Trophoblast cell (in vitro differentiated cells and primary cell): ENCODE data around the gene CERS6.

Experiments used
- DNase-seq, 2 donors: peaks; one replicate each; pipeline ENCODE4 v3.0.0-alpha.2; 2016
- H2AFZ ChIP-seq: 2 replicates; pipeline ENCODE4 v1.6.1; 2013; ENCODE audit warnings: low read length, moderate library complexity, mild to moderate bottlenecking; ENCODE audit not compliant: insufficient read depth, poor library complexity
- H2AK5ac ChIP-seq: 2 replicates; pipeline ENCODE4 v1.6.1; 2013; ENCODE audit warnings: mild to moderate bottlenecking, low read length
- H2BK120ac ChIP-seq: 2 replicates; pipeline ENCODE4 v1.6.1; 2013; ENCODE audit warnings: low read length, mild to moderate bottlenecking, moderate library complexity; ENCODE audit not compliant: insufficient read depth, poor library complexity
- H2BK12ac ChIP-seq: 2 replicates; pipeline ENCODE4 v1.6.1; 2013; ENCODE audit warnings: mild to moderate bottlenecking, low read length, moderate library complexity
- H2BK5ac ChIP-seq: 2 replicates; pipeline ENCODE4 v1.6.1; 2013; ENCODE audit warnings: low read length, low read depth, moderate library complexity, mild to moderate bottlenecking; ENCODE audit not compliant: poor library complexity
- H3K14ac ChIP-seq: 2 replicates; pipeline ENCODE4 v1.6.1; 2013; ENCODE audit warnings: mild to moderate bottlenecking, low read length
- H3K18ac ChIP-seq: 2 replicates; pipeline ENCODE4 v1.6.1; 2013; ENCODE audit warnings: mild to moderate bottlenecking, low read length
- H3K23ac ChIP-seq: 2 replicates; pipeline ENCODE4 v1.6.1; 2013; ENCODE audit warnings: low read length
- H3K27ac ChIP-seq: 2 replicates; pipeline ENCODE4 v1.5.1; 2013; ENCODE audit warnings: low read depth, mild to moderate bottlenecking, inconsistent platforms, low read length, moderate library complexity
- H3K27me3 ChIP-seq: 2 replicates; pipeline ENCODE4 v1.6.1; 2013; ENCODE audit warnings: inconsistent platforms, mild to moderate bottlenecking, low read length, moderate library complexity; ENCODE audit not compliant: insufficient read depth
- H3K36me3 ChIP-seq, 2 experiments: 1 replicate in 1 of 2; 2 replicates in 1 of 2; pipeline ENCODE4 v1.6.1; 2013; ENCODE audit warnings: low read length in 2 of 2, mild to moderate bottlenecking in 2 of 2, moderate library complexity in 1 of 2; ENCODE audit not compliant: insufficient read depth in 2 of 2, control insufficient read depth in 1 of 2
- H3K4ac ChIP-seq: 2 replicates; pipeline ENCODE4 v1.6.1; 2013; ENCODE audit warnings: low read depth, mild to moderate bottlenecking, low read length, moderate library complexity
- H3K4me1 ChIP-seq, 2 experiments: 1 replicate in 1 of 2; 2 replicates in 1 of 2; pipeline ENCODE4 v1.6.1; 2013; ENCODE audit warnings: low read length in 2 of 2, mild to moderate bottlenecking in 2 of 2, moderate library complexity in 1 of 2; ENCODE audit not compliant: insufficient read depth in 2 of 2, control insufficient read depth in 1 of 2
- H3K4me2 ChIP-seq: 2 replicates; pipeline ENCODE4 v1.6.1; 2013; ENCODE audit warnings: inconsistent platforms, mild to moderate bottlenecking, low read length, moderate library complexity
- H3K4me3 ChIP-seq: 2 replicates; pipeline ENCODE4 v1.5.1; 2013; ENCODE audit warnings: mild to moderate bottlenecking, low read depth, low read length, inconsistent platforms
- H3K79me1 ChIP-seq: one replicate; pipeline ENCODE4 v1.6.1; 2013; ENCODE audit warnings: low read length
- H3K79me2 ChIP-seq: 2 replicates; pipeline ENCODE4 v1.6.1; 2013; ENCODE audit warnings: low read length, mild to moderate bottlenecking; ENCODE audit not compliant: control insufficient read depth, insufficient read depth, poor library complexity
- H3K9ac ChIP-seq: 2 replicates; pipeline ENCODE4 v1.6.1; 2013; ENCODE audit warnings: mild to moderate bottlenecking, low read length
- H3K9me3 ChIP-seq: 2 replicates; pipeline ENCODE4 v1.6.1; 2013; ENCODE audit warnings: low read depth, mild to moderate bottlenecking, control low read depth, inconsistent platforms, low read length; ENCODE audit not compliant: insufficient read depth
- H4K12ac ChIP-seq: 2 replicates; pipeline ENCODE4 v1.6.1; 2013; ENCODE audit warnings: low read depth, mild to moderate bottlenecking, low read length, moderate library complexity
- H4K8ac ChIP-seq: 2 replicates; pipeline ENCODE4 v1.6.1; 2013; ENCODE audit warnings: low read depth, mild to moderate bottlenecking, low read length, moderate library complexity
- H4K91ac ChIP-seq: one replicate; pipeline ENCODE4 v1.6.1; 2013; ENCODE audit warnings: low read depth, mild to moderate bottlenecking, low read length, moderate library complexity
- WGBS: extraction: QIAGEN DNeasy Blood & Tissue Kit; methylation state at CpG from one replicate; pipeline ENCODE4 v1.1.7; 2013; ENCODE audit warnings: missing lambda C conversion rate; ENCODE audit not compliant: insufficient read length, insufficient coverage; ENCODE audit errors: extremely low coverage; 5-methylcytosine and 5-hydroxymethylcytosine counted together

CERS6 gene

DNA sequence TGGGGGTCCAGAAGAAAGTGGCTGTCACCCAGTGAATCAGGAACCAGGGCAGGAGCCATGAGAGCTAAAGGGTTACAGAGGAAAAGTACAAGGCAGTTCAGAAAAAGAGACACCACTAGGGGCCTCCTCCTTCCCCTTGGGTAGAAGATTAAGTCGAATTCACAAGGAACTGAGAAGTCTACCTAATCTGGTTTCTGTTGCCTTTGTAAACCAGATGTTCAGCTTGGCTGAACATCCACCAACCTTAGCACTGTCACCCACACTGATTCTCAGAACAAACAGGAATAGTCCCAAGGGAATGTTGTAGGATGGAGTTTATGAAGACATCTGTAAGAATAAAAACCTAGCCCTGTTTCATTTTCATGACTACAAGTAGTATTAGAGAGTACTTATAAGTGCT is 256.0 kb downstream of the CERS6 start:
- Histone ChIP-seq H3K9ac (no peak overlapping the region), H4K8ac (no peak overlapping the region), H2BK12ac (no peak overlapping the region), H2AFZ (no peak overlapping the region), H2BK5ac (no peak overlapping the region), H3K27me3 (no peaks in the 10 kb centered on the region), H3K36me3 (no peaks in the 10 kb centered on the region), H4K91ac (no peak overlapping the region), H3K79me1 (no peaks in the 10 kb centered on the region), H3K23ac (no peak overlapping the region), H3K4me3 (no peak overlapping the region), H3K9me3 (no peaks in the 10 kb centered on the region), H3K27ac (no peak overlapping the region), H2AK5ac (no peak overlapping the region), H2BK120ac (no peak overlapping the region), H3K14ac (no peak overlapping the region), H3K4me1 (no peaks in the 10 kb centered on the region), H3K4ac (no peak overlapping the region), H3K4me2 (no peak overlapping the region), H4K12ac (no peak overlapping the region), H3K18ac (no peak overlapping the region), H3K79me2 (no peaks in the 10 kb centered on the region)
- no peak for DNase-seq
- no CpG with 5 or more reads among the region's 1 CpG for WGBS

- DNase-seq, result peak; percentile 2 to 74
- H3K27me3 ChIP-seq, result no peaks in the 10 kb centered on the region
- no peak overlapping the region for H2AK5ac ChIP-seq
- H3K23ac ChIP-seq, result no peak overlapping the region
- H3K18ac ChIP-seq, result no peak overlapping the region
- no peak overlapping the region for H3K4me2 ChIP-seq
- no CpG with 5 or more reads among the region's 1 CpG for WGBS
- H2AFZ ChIP-seq, result no peak overlapping the region
- H3K4ac ChIP-seq, result no peak overlapping the region
- H2BK12ac ChIP-seq, result no peak overlapping the region
- no peak overlapping the region for H3K27ac ChIP-seq
- no peak overlapping the region for H4K8ac ChIP-seq
- no peaks in the 10 kb centered on the region for H3K79me2 ChIP-seq
- no peaks in the 10 kb centered on the region for H3K9me3 ChIP-seq
- peaks cover 0 to 2% of the 10 kb centered on the region in 2 experiments for H3K36me3 ChIP-seq
- H3K14ac ChIP-seq, result no peak overlapping the region
- H4K12ac ChIP-seq, result no peak overlapping the region
- no peaks in the 10 kb centered on the region for H3K4me1 ChIP-seq
- H2BK5ac ChIP-seq, result no peak overlapping the region
- no peak overlapping the region for H3K9ac ChIP-seq
- no peak overlapping the region for H2BK120ac ChIP-seq
- H3K79me1 ChIP-seq, result no peaks in the 10 kb centered on the region
- no peak overlapping the region for H3K4me3 ChIP-seq
- H4K91ac ChIP-seq, result no peak overlapping the region
Observed at GRCh38 chr2:168713325-168713724, 257.3 kb downstream of the CERS6 start.

DNA sequence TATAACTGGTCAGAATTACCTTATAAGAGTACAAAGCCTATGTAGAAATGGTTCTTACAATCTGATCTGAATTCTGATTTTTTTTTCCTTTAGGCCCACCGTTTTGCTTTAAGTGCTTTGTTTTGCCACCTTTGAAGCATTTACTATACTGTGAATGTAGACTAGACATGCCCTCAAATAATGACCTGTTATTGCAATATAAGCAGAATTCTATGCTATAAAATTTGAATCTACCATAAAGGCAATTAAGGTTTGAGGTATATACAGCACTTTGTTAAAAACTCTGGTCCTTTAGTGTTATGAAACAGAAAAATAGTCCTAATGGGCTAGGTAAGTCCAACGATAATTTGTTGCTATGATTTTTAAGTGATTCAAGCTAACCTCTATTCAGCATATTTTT is 259.8 kb downstream of the CERS6 start:
- H3K36me3 ChIP-seq, result peaks cover 2 to 3% of the 10 kb centered on the region in 2 experiments
- H4K8ac ChIP-seq, result no peak overlapping the region
- no peak overlapping the region for H2BK12ac ChIP-seq
- no peak overlapping the region for H3K4me2 ChIP-seq
- H3K4ac ChIP-seq, result no peak overlapping the region
- H3K79me1 ChIP-seq, result no peaks in the 10 kb centered on the region
- DNase-seq, result no peak
- H3K14ac ChIP-seq, result no peak overlapping the region
- no peaks in the 10 kb centered on the region for H3K27me3 ChIP-seq
- H4K91ac ChIP-seq, result no peak overlapping the region
- no CpG with 5 or more reads among the region's 2 CpGs for WGBS
- H3K4me1 ChIP-seq, result no peaks in the 10 kb centered on the region
- H3K23ac ChIP-seq, result no peak overlapping the region
- H3K9ac ChIP-seq, result no peak overlapping the region
- no peaks in the 10 kb centered on the region for H3K79me2 ChIP-seq
- H4K12ac ChIP-seq, result no peak overlapping the region
- no peak overlapping the region for H3K18ac ChIP-seq
- H3K27ac ChIP-seq, result no peak overlapping the region
- H3K9me3 ChIP-seq, result no peaks in the 10 kb centered on the region
- H2BK120ac ChIP-seq, result no peak overlapping the region
- H3K4me3 ChIP-seq, result no peak overlapping the region
- no peak overlapping the region for H2AFZ ChIP-seq
- no peak overlapping the region for H2AK5ac ChIP-seq
- no peak overlapping the region for H2BK5ac ChIP-seq

DNA sequence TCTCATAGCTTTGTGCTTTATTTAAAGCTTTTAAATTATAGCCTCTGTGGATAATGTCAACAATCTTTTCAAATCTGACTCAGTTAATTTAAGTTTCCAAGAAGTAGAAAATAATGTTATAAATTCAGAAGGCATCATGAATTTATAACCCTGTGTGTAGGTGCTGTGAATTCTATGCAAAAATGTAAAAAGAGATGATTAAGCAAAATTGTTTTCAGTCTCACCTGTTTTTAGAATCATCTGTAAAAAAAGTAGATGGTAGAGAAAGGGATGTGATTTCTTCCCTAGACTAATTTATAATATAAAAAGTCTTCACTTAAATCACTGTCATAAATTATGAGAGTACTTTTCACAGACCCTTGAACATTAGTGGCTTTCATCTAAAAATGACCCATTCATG is 260.8 kb downstream of the CERS6 start:
- H3K14ac ChIP-seq, result no peak overlapping the region
- H2BK5ac ChIP-seq, result no peak overlapping the region
- H2BK120ac ChIP-seq, result no peak overlapping the region
- no peaks in the 10 kb centered on the region for H3K9me3 ChIP-seq
- H2BK12ac ChIP-seq, result no peak overlapping the region
- no peak overlapping the region for H3K4me2 ChIP-seq
- peaks cover 2 to 3% of the 10 kb centered on the region in 2 experiments for H3K36me3 ChIP-seq
- no peak overlapping the region for H3K23ac ChIP-seq
- no peak overlapping the region for H3K4me3 ChIP-seq
- no peaks in the 10 kb centered on the region for H3K79me2 ChIP-seq
- H3K27ac ChIP-seq, result no peak overlapping the region
- H2AFZ ChIP-seq, result no peak overlapping the region
- H3K27me3 ChIP-seq, result no peaks in the 10 kb centered on the region
- no peak overlapping the region for H4K8ac ChIP-seq
- H3K4me1 ChIP-seq, result no peaks in the 10 kb centered on the region
- H3K79me1 ChIP-seq, result no peaks in the 10 kb centered on the region
- no peak overlapping the region for H3K9ac ChIP-seq
- no peak overlapping the region for H3K4ac ChIP-seq
- H4K91ac ChIP-seq, result no peak overlapping the region
- H3K18ac ChIP-seq, result no peak overlapping the region
- no peak for DNase-seq
- no peak overlapping the region for H4K12ac ChIP-seq
- no peak overlapping the region for H2AK5ac ChIP-seq
